Right lobe of liver (tissue), 6 donors: ENCODE measurements around the gene ATP1A3. TPM values are rescaled to one million over a fixed set of nuclear protein-coding genes. Genes with fewer than 3 reads are reported as not detected.

Experiments used
- ATAC-seq, 4 donors: fragments of 200-7000 bp; cut with Tn5 transposase; one replicate each; pipeline ENCODE4 v1.9.1; 2020; ENCODE audit warnings: mild to moderate bottlenecking in 4 of 4, moderate library complexity in 4 of 4
- DNase-seq, 3 donors: peaks; one replicate each; pipeline ENCODE4 v3.0.0-alpha.2; 2020
- H3K27ac ChIP-seq, 3 donors: fragments of 200-600 bp; one replicate each; pipeline ENCODE4 v1.8.0; 2022
- H3K27me3 ChIP-seq, 2 donors: fragments of 200-600 bp; one replicate each; pipeline ENCODE4 v1.8.0; 2022
- H3K36me3 ChIP-seq, 4 donors: fragments of 200-600 bp; sonication (generic) in 1 of 4; one replicate each; pipeline versions ENCODE4 v1.5.1 to v1.8.0; 2017 to 2022; ENCODE audit warnings: control low read depth in 1 of 4
- H3K4me1 ChIP-seq, 4 donors: fragments of 200-600 bp; sonication (generic) in 1 of 4; one replicate each; pipeline versions ENCODE4 v1.5.1 to v1.8.0; 2017 to 2022; ENCODE audit warnings: control low read depth in 1 of 4
- H3K4me3 ChIP-seq, 3 donors: fragments of 200-600 bp; one replicate each; pipeline ENCODE4 v1.8.0; 2022
- H3K9me3 ChIP-seq, 4 donors: fragments of 200-600 bp; sonication (generic) in 1 of 4; one replicate each; pipeline versions ENCODE4 v1.5.1 to v1.8.0; 2017 to 2022; ENCODE audit warnings: control low read depth in 1 of 4
- POLR2A ChIP-seq: fragments of 450-650 bp; IDR thresholded peaks from one replicate; pipeline ENCODE4 v1.6.1; 2017; ENCODE audit warnings: antibody characterized with exemption, mild to moderate bottlenecking
- WGBS: methylation state at CpG from one replicate; pipeline ENCODE4 v1.1.6; 2018; ENCODE audit warnings: low coverage, low lambda C conversion rate; ENCODE audit not compliant: insufficient coverage; ENCODE audit errors: missing lambda C conversion rate; 5-methylcytosine and 5-hydroxymethylcytosine counted together
- intact Hi-C, 2 donors: fragments of 100-400 bp; cut with DNase I; formaldehyde crosslinking; loops; one replicate each; pipeline versions ENCODE4 v1.11.2 to v1.14.1; 2022
- total RNA-seq, 6 experiments: library from RNA; depleted of rRNA in 2 of 6; stranded (reverse); fragments of >200 nt in 2 of 6; fragmentation: NEBNext Ultra II Directional in 3 of 6; extraction: Animal tissue kit (Norgen Biotek cat#: 25700) in 3 of 6; gene quantifications; one replicate each; pipeline versions ENCODE4 v1.1.0 to v1.2.4, GENCODE V29; 2016 to 2023
- TF ChIP-seq, protein P1 (sequence below), 4 donors: fragments of 200-600 bp in 3 of 4; fragments of 450-650 bp in 1 of 4; IDR thresholded peaks; one replicate each; pipeline versions ENCODE4 v1.5.1 to v1.8.0; 2016 to 2022; ENCODE audit warnings: antibody characterized with exemption in 4 of 4, mild to moderate bottlenecking in 2 of 4
- donor health status: DM: no; HTN: yes; CAD: no.
- donor health status: DM: no; HTN: no; CAD: no.
- donor health status: DM: no; HTN: no; CAD: no.
- donor health status: DM: no; HTN: yes; CAD: no.
- donor health status: DM: no; HTN: yes; CAD: no.

The ATP1A3 gene
- total RNA-seq, 6 experiments from 2014 or later: 0.07 TPM; not detected in 4

DNA sequence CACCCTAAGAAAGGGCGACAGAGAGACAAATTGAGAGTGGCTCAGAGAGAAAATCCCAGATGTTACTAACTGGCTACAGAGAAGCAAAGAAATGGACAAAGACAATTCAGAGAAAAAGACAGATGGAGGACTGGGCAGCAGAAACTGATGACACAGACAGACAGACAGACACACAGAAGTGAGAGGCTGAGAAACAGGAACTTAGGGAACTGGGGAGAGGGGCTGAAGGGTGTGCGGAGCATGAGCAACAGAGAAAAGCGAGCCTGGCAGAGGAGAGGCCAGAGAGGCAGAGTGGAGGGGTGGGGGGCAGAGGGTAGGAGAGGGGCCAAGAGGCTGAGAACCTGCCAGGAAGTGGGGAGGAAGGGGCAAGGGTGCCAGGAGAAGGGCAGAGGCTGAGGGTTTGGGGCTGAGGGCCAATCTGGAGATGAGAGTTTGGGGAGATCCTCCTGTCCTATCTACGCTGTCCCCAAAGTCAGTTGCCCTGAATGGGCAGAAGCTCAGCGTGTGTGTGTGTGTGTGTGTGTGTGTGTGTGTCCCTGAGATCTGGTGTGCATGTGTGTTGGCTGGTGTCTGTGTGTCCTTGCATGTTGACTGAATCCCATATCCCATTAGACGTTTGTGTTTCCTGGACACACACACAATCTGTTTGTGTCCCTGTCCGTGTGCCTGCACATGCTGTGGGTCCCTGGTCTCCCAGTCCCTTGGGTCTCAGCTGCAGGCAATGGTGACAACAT lies 60.2 kb downstream of the ATP1A3 start:
- Histone ChIP-seq H3K27ac (no peak overlapping the region), H3K27me3 (peaks cover 4 to 17% of the 10 kb centered on the region in 2 donors), H3K4me3 (no peak overlapping the region), H3K36me3 (no peaks in the 10 kb centered on the region), H3K9me3 (no peaks in the 10 kb centered on the region), H3K4me1 (no peaks in the 10 kb centered on the region)
- TF ChIP-seq, protein P1, sequence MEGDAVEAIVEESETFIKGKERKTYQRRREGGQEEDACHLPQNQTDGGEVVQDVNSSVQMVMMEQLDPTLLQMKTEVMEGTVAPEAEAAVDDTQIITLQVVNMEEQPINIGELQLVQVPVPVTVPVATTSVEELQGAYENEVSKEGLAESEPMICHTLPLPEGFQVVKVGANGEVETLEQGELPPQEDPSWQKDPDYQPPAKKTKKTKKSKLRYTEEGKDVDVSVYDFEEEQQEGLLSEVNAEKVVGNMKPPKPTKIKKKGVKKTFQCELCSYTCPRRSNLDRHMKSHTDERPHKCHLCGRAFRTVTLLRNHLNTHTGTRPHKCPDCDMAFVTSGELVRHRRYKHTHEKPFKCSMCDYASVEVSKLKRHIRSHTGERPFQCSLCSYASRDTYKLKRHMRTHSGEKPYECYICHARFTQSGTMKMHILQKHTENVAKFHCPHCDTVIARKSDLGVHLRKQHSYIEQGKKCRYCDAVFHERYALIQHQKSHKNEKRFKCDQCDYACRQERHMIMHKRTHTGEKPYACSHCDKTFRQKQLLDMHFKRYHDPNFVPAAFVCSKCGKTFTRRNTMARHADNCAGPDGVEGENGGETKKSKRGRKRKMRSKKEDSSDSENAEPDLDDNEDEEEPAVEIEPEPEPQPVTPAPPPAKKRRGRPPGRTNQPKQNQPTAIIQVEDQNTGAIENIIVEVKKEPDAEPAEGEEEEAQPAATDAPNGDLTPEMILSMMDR (IDR thresholded peaks at IDR 0.05): no peak
- no peak for TF ChIP-seq POLR2A
- ATAC-seq (no peak), DNase-seq (no peak)
- intact Hi-C loops: loop anchor here in 1 of 2 donors (10.0 kb wide), 1 partner anchor 59 kb away; the partner anchor contains the start of gene CD79A
- WGBS: 39% methylated on average over 7 of the region's 7 CpGs

DNA sequence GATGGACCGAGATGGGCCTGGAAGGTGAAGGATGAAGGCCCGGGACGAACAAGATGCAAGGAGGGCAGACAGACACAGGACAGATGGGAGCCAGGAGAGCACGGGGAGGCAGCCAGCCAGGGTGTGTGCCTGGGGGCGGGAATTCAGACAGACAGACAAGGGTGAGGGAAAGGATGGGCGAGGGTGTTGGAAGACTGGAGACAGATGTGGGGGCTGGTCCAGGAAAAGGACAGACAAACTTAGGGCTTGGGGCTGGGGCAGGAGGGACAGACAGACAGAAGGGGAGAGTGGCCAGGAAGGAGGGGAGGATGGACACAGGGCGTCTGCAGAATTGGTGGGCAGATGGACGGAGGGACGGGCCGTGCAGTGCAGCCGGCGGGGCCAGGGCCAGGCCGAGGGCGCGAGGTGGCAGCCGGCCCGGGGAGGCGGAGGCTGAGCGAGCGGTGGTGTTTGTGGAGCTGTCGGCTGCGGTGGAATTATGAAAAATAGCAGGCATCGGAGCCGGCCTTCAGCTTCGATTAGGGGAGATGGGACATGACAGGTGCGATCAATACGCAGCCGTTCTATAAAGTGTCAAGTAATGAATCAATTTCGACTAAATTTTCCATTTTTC lies 61.2 kb downstream of the ATP1A3 start:
- intact Hi-C loops: loop anchor here in 1 of 2 donors (10.0 kb wide), 1 partner anchor 58 kb away; the partner anchor contains the start of gene CD79A
- no peak overlapping the region for H3K27ac ChIP-seq
- ATAC-seq: no peak
- WGBS: 17% methylated on average over 29 of the region's 29 CpGs
- H3K4me3 ChIP-seq: no peak overlapping the region
- H3K27me3 ChIP-seq: peaks cover 4 to 26% of the 10 kb centered on the region in 2 donors
- TF ChIP-seq, protein P1 (IDR thresholded peaks at IDR 0.05): no peak
- no peak for TF ChIP-seq POLR2A
- H3K4me1 ChIP-seq: peaks cover 0 to 7% (median 0%) of the 10 kb centered on the region in 4 donors
- no peaks in the 10 kb centered on the region for H3K9me3 ChIP-seq
- no peaks in the 10 kb centered on the region for H3K36me3 ChIP-seq
- no peak for DNase-seq

DNA sequence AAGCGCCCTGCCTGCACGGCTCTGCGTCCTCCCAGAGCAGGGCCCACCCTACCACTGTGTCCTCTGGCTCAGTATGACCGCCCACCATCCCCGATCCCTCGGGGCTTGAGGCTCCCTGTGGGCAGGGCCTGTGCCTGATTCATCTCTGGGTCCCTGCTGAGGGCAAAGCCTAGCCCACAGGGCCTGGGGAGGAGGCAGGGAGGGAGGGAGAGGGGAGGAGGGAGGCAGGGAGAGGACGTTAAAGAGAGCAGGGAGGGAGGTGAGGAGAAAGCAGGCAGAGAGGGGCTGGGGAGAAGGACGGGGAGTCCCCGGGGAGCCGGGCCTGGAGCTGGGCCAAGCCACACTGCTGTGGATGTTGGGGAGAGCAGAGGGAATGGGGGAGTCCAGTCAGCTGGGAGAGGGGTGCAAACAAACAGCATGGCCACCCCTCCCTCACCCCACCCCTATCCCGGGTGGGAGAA lies 61.7 kb downstream of the ATP1A3 start:
- WGBS: 20% methylated on average over 6 of the region's 11 CpGs
- ATAC-seq: no peak

DNA sequence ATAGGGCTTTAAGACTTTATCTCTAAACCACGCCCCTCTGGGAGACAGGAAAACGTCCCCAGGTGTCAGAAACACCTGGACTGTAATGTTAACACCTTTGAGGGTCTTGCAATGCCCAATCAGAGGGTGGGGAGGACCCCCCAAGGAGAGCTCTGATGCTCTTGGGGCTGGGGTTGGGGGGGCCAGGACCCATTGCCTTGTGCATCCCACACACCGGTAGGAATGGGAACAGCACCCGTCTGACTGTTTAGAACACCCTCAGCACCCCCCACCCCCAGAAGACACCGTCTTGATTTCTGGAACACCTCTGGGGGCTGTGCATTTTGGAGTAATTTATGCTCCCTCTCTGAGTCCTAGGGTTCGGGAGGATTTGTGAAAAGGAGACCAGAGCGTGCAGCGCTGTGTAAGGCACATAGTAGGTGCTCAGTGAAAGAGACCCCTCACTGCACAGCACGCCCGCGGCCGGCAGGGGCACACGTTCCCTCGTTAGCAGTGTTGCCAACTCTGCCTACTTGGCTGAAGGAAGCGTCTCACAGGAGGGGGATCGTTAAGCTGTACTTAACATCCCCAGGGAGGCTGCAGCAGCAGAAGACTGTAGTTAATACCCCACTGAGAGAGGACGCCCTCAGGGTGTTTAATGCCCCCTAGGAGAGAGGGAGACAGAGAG lies 63.0 kb downstream of the ATP1A3 start:
- 0% methylated on average over 5 of the region's 17 CpGs for WGBS
- intact Hi-C loops: loop anchor here in 1 of 2 donors (10.0 kb wide), 1 partner anchor 56 kb away; the partner anchor contains the start of gene CD79A
- Histone ChIP-seq H3K4me1 (peaks cover 0 to 7% (median 0%) of the 10 kb centered on the region in 4 donors), H3K36me3 (no peaks in the 10 kb centered on the region), H3K4me3 (no peak overlapping the region), H3K9me3 (no peaks in the 10 kb centered on the region), H3K27me3 (peaks cover 4 to 41% of the 10 kb centered on the region in 2 donors), H3K27ac (no peak overlapping the region)
- TF ChIP-seq, protein P1 (IDR thresholded peaks at IDR 0.05): no peak
- TF ChIP-seq POLR2A: no peak
- ATAC-seq (no peak), DNase-seq (no peak)

More for the DNA sequence above, 61.7 kb downstream of the ATP1A3 start:
- Histone ChIP-seq H3K27me3 (peaks cover 4 to 31% of the 10 kb centered on the region in 2 donors), H3K36me3 (no peaks in the 10 kb centered on the region), H3K9me3 (no peaks in the 10 kb centered on the region), H3K4me1 (peaks cover 0 to 7% (median 0%) of the 10 kb centered on the region in 4 donors), H3K4me3 (no peak overlapping the region), H3K27ac (no peak overlapping the region)
- no peak for DNase-seq
- intact Hi-C loops: loop anchor here in 1 of 2 donors (10.0 kb wide), 1 partner anchor 57 kb away; the partner anchor contains the start of gene CD79A
- TF ChIP-seq, protein P1 (IDR thresholded peaks at IDR 0.05): no peak
- TF ChIP-seq POLR2A: no peak
